Fibroblast of villous mesenchyme (primary cell): Measurements from ENCODE around the gene MRPL36. TPM values are rescaled to one million over a fixed set of nuclear protein-coding genes. Genes with fewer than 3 reads are reported as not detected.

ENCODE experiments used
- DNase-seq: peaks from one replicate; pipeline ENCODE4 v3.0.0-alpha.2; 2010; ENCODE audit warnings: low read depth
- H3K4me3 ChIP-seq: 2 replicates; pipeline ENCODE4 v1.5.1; 2011; ENCODE audit warnings: low read depth, mild to moderate bottlenecking, low read length
- total RNA-seq: library from RNA; depleted of rRNA; stranded (reverse); fragments of >200 nt; gene quantifications from 2 replicates; pipeline ENCODE4 v1.2.3, GENCODE V29; 2012
- TF ChIP-seq, protein P1 (sequence below): IDR thresholded peaks from 2 replicates; pipeline ENCODE4 v1.5.1; 2012; ENCODE audit warnings: low read depth, mild to moderate bottlenecking, low read length; ENCODE audit not compliant: insufficient read depth

Gene MRPL36
- total RNA-seq, 1 donor: 49.7 TPM

- no peak overlapping the region for H3K4me3 ChIP-seq
- no peak for DNase-seq
- TF ChIP-seq, protein P1, sequence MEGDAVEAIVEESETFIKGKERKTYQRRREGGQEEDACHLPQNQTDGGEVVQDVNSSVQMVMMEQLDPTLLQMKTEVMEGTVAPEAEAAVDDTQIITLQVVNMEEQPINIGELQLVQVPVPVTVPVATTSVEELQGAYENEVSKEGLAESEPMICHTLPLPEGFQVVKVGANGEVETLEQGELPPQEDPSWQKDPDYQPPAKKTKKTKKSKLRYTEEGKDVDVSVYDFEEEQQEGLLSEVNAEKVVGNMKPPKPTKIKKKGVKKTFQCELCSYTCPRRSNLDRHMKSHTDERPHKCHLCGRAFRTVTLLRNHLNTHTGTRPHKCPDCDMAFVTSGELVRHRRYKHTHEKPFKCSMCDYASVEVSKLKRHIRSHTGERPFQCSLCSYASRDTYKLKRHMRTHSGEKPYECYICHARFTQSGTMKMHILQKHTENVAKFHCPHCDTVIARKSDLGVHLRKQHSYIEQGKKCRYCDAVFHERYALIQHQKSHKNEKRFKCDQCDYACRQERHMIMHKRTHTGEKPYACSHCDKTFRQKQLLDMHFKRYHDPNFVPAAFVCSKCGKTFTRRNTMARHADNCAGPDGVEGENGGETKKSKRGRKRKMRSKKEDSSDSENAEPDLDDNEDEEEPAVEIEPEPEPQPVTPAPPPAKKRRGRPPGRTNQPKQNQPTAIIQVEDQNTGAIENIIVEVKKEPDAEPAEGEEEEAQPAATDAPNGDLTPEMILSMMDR: no peak
These were observed 22.1 kb downstream of the MRPL36 start for GRCh38 chr5:1777281-1778137.

DNA sequence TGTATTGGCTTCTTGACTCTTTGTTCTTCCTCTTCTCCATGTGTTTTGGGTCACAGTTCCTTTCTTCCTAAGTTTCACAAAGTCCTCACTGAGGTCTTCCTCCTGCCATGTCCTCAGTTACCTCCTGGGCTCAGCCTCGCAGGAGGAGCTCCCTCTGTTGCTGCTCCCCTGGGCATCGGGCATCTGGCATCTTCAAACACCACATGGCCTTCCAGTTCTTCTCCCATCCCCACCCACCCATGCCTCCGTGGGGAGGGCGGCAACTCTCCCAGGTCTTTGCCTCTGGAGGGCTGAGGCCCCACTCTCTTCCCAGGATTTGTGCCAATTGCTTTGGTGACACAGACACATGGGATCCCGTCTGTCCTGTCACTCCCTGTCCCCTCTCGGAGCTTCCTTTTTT is 22.8 kb downstream of the MRPL36 start:
- no peak for DNase-seq
- no peak overlapping the region for H3K4me3 ChIP-seq
- TF ChIP-seq, protein P1: no peak

DNA sequence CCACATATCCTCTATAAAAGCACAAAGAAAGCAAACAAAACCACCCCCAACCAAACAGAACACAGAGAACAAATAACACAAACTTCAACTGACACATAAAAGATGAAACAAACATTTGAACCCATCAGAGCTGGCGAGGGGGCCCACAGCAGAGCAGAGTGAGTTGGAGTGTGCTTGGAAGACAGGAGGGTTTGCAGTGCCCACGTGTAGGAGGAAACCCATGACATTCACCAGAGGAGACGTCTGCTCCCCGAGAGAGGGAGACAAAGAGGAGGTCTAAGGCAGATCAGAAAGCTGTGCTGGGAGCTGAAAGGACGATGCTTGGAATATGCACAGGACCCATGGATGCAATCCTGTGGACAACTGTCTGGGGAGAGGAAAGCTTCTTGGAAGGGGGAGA is 27.0 kb downstream of the MRPL36 start:
- H3K4me3 ChIP-seq: no peak overlapping the region
- TF ChIP-seq, protein P1: peak; percentile 71
- DNase-seq: peak; percentile 69

GRCh38 chr5:1771149-1772065 is 28.2 kb downstream of the MRPL36 start:
- TF ChIP-seq, protein P1: no peak
- no peak overlapping the region for H3K4me3 ChIP-seq
- no peak for DNase-seq

- TF ChIP-seq, protein P1: no peak
- DNase-seq: no peak
- no peak overlapping the region for H3K4me3 ChIP-seq
These were observed 29.2 kb downstream of the MRPL36 start for GRCh38 chr5:1770443-1770802.

- H3K4me3 ChIP-seq: no peak overlapping the region
- DNase-seq: no peak
- TF ChIP-seq, protein P1: no peak
These were observed 29.7 kb downstream of the MRPL36 start for GRCh38 chr5:1769752-1770442.
